Measurements from ENCODE around the gene AQP7. TPM values are rescaled to one million over a fixed set of nuclear protein-coding genes. Genes with fewer than 3 reads are reported as not detected.

The AQP7 gene
- total and polyA plus RNA-seq, 10 donors: 0.26 to 3.2 (median 1.7) TPM

DNA sequence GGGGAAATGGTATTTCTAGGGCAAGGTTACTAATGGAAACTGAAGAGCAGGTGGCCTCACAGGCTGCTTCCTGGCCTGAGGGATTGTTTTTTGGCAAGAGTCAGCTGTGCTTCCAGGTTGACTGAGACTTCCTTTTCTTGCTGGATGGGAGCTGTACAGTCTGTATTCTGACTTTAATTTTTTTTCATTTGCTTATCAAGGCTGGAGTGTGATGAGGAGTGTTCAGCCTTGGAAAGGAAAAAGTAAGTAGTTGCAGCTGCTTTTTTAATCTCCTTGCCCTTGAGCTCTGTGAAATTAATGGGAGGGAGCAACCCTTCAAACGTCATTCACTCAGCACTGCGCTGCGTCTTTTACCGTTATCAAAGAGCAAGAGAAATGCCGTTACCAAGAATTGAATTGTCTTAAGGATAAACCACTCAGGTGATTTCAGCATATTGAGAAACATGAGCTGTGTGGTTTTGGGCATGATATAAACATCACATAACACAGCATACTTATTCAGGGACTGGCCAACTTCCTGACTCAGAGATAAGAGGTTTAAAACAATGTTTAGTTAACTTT is 47.6 kb downstream of the AQP7 start:
- intact Hi-C loops (cut with DNase I; ENCODE audit: low total_unique reads): no loop called here
- TF ChIP-seq CTCF (IDR thresholded peaks at IDR 0.05 in 8 of 11, conservative IDR thresholded peaks at IDR 0.05 in 3 of 11): no peak
- peak in 1 of 3 donors; percentile 13 for TF ChIP-seq POLR2AphosphoS5 (IDR thresholded peaks at IDR 0.05)
- TF ChIP-seq POLR2A (IDR thresholded peaks at IDR 0.05): no peak
- Histone ChIP-seq H3K9me3 (no peaks in the 10 kb centered on the region), H3K4me1 (peaks cover 0 to 14% (median 0%) of the 10 kb centered on the region in 6 donors), H3K27me3 (replicated peaks in 1 of 7) (no peaks in the 10 kb centered on the region), H3K4me3 (no peak overlapping the region), H3K27ac (peak overlapping the region in 4 of 8 donors; percentile 7 to 50 (median 26)), H3K36me3 (peaks cover 0 to 98% (median 25%) of the 10 kb centered on the region in 6 donors)
- 55 to 69% (median 62%) methylated on average over 5 of the region's 5 CpGs for WGBS, 5 donors
- no peak for DNase-seq

DNA sequence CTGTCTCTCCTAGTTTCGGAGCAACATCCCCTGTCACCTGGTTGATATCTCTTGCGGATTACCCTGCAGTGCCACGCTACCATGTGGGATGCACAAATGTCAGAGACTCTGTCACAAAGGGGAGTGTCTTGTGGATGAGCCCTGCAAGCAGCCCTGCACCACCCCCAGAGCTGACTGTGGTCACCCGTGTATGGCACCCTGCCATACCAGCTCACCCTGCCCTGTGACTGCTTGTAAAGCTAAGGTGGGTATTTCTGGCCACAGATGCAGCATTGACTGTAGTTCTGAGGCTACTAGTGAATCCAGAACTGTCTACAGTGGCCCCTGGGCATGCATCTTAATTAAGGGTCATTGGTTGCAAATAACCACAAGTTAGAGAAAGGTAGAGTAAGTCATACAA is 50.8 kb downstream of the AQP7 start:
- no peak for TF ChIP-seq POLR2AphosphoS5 (IDR thresholded peaks at IDR 0.05)
- TF ChIP-seq POLR2A (IDR thresholded peaks at IDR 0.05): no peak
- no peak for TF ChIP-seq CTCF (IDR thresholded peaks at IDR 0.05 in 8 of 11, conservative IDR thresholded peaks at IDR 0.05 in 3 of 11)
- 82 to 95% (median 91%) methylated on average over 4 of the region's 4 CpGs for WGBS, 5 donors
- intact Hi-C loops (cut with DNase I; ENCODE audit: low total_unique reads): no loop called here
- H3K27ac ChIP-seq: no peak overlapping the region
- no peaks in the 10 kb centered on the region for H3K9me3 ChIP-seq
- H3K36me3 ChIP-seq: peaks cover 10 to 99% (median 48%) of the 10 kb centered on the region in 6 donors
- peaks cover 0 to 14% (median 0%) of the 10 kb centered on the region in 6 donors for H3K4me1 ChIP-seq
- no peak overlapping the region for H3K4me3 ChIP-seq
- no peaks in the 10 kb centered on the region for H3K27me3 ChIP-seq (replicated peaks in 1 of 7)
- no peak for DNase-seq

GRCh38 chr9:33350310-33350709 is 52.1 kb downstream of the AQP7 start:
- no peaks in the 10 kb centered on the region for H3K27me3 ChIP-seq (replicated peaks in 1 of 7)
- H3K27ac ChIP-seq: no peak overlapping the region
- intact Hi-C loops (cut with DNase I; ENCODE audit: low total_unique reads): no loop called here
- no peak for DNase-seq
- TF ChIP-seq POLR2A (IDR thresholded peaks at IDR 0.05) (no peak), POLR2AphosphoS5 (IDR thresholded peaks at IDR 0.05) (no peak), CTCF (IDR thresholded peaks at IDR 0.05 in 8 of 11, conservative IDR thresholded peaks at IDR 0.05 in 3 of 11) (no peak)
- H3K9me3 ChIP-seq: no peaks in the 10 kb centered on the region
- H3K36me3 ChIP-seq: peaks cover 12 to 99% (median 57%) of the 10 kb centered on the region in 6 donors
- peaks cover 0 to 13% (median 0%) of the 10 kb centered on the region in 6 donors for H3K4me1 ChIP-seq
- H3K4me3 ChIP-seq: no peak overlapping the region
- WGBS, 5 donors: 77 to 92% (median 86%) methylated on average over 2 of the region's 2 CpGs

GRCh38 chr9:33349743-33350142 is 52.6 kb downstream of the AQP7 start:
- no peaks in the 10 kb centered on the region for H3K9me3 ChIP-seq
- H3K4me3 ChIP-seq: no peak overlapping the region
- intact Hi-C loops (cut with DNase I; ENCODE audit: low total_unique reads): no loop called here
- H3K36me3 ChIP-seq: peaks cover 12 to 99% (median 63%) of the 10 kb centered on the region in 6 donors
- no peaks in the 10 kb centered on the region for H3K27me3 ChIP-seq (replicated peaks in 1 of 7)
- 83 to 88% (median 84%) methylated on average over 2 of the region's 2 CpGs for WGBS, 5 donors
- TF ChIP-seq POLR2A (IDR thresholded peaks at IDR 0.05) (no peak), POLR2AphosphoS5 (IDR thresholded peaks at IDR 0.05) (no peak), CTCF (IDR thresholded peaks at IDR 0.05 in 8 of 11, conservative IDR thresholded peaks at IDR 0.05 in 3 of 11) (no peak)
- no peak for DNase-seq
- H3K4me1 ChIP-seq: peaks cover 0 to 8% (median 0%) of the 10 kb centered on the region in 6 donors
- no peak overlapping the region for H3K27ac ChIP-seq
